ENCODE data around the gene HEATR3. TPM values are rescaled to one million over a fixed set of nuclear protein-coding genes. Genes with fewer than 3 reads are reported as not detected.

Gene HEATR3
- total and polyA plus RNA-seq, 5 donors, result 4.0 to 16.1 (median 10.7) TPM

GRCh38 chr16:50136399-50136798 is 70.6 kb downstream of the HEATR3 start:
- H3K9me3 ChIP-seq (ENCODE audit: control insufficient read depth, low read length), result no peaks in the 10 kb centered on the region
- H3K27ac ChIP-seq (ENCODE audit: low read length), result no peak overlapping the region
- no peak overlapping the region for H3K4me3 ChIP-seq (ENCODE audit: low read length)
- H3K4me1 ChIP-seq (ENCODE audit: control insufficient read depth, insufficient read depth, low read length), result no peaks in the 10 kb centered on the region
- DNase-seq (no peak), ATAC-seq (no peak)
- H3K27me3 ChIP-seq (ENCODE audit: control insufficient read depth, insufficient read depth), result no peaks in the 10 kb centered on the region
- intact Hi-C loops (cut with DNase I), result no loop called here

GRCh38 chr16:50137268-50137667 is 71.5 kb downstream of the HEATR3 start:
- H3K27ac ChIP-seq (ENCODE audit: low read length), result no peak overlapping the region
- no peak for DNase-seq
- no peaks in the 10 kb centered on the region for H3K9me3 ChIP-seq (ENCODE audit: control insufficient read depth, low read length)
- 97% methylated on average over 3 of the region's 3 CpGs for WGBS
- intact Hi-C loops (cut with DNase I), result no loop called here
- no peaks in the 10 kb centered on the region for H3K27me3 ChIP-seq (ENCODE audit: control insufficient read depth, insufficient read depth)
- no peak for ATAC-seq
- no peaks in the 10 kb centered on the region for H3K4me1 ChIP-seq (ENCODE audit: control insufficient read depth, insufficient read depth, low read length)
- H3K4me3 ChIP-seq (ENCODE audit: low read length), result no peak overlapping the region

- H3K9me3 ChIP-seq (ENCODE audit: control insufficient read depth, low read length), result no peaks in the 10 kb centered on the region
- H3K4me1 ChIP-seq (ENCODE audit: control insufficient read depth, insufficient read depth, low read length), result no peaks in the 10 kb centered on the region
- intact Hi-C loops (cut with DNase I), result no loop called here
- H3K27me3 ChIP-seq (ENCODE audit: control insufficient read depth, insufficient read depth), result no peaks in the 10 kb centered on the region
- no peak overlapping the region for H3K4me3 ChIP-seq (ENCODE audit: low read length)
- no peak overlapping the region for H3K27ac ChIP-seq (ENCODE audit: low read length)
- ATAC-seq (no peak), DNase-seq (no peak)
- WGBS, result 89% methylated on average over 1 of the region's 1 CpG
These were observed 73.8 kb downstream of the HEATR3 start for GRCh38 chr16:50139580-50139979.

GRCh38 chr16:50144211-50144610 is 78.4 kb downstream of the HEATR3 start:
- H3K4me3 ChIP-seq (ENCODE audit: low read length), result no peak overlapping the region
- no peaks in the 10 kb centered on the region for H3K27me3 ChIP-seq (ENCODE audit: control insufficient read depth, insufficient read depth)
- DNase-seq (no peak), ATAC-seq (no peak)
- no peaks in the 10 kb centered on the region for H3K9me3 ChIP-seq (ENCODE audit: control insufficient read depth, low read length)
- H3K27ac ChIP-seq (ENCODE audit: low read length), result no peak overlapping the region
- intact Hi-C loops (cut with DNase I), result no loop called here
- WGBS, result 72% methylated on average over 2 of the region's 2 CpGs
- H3K4me1 ChIP-seq (ENCODE audit: control insufficient read depth, insufficient read depth, low read length), result no peaks in the 10 kb centered on the region

GRCh38 chr16:50146479-50147435 is 81.0 kb downstream of the HEATR3 start:
- intact Hi-C loops (cut with DNase I), result no loop called here
- Histone ChIP-seq H3K27ac (ENCODE audit: low read length) (no peak overlapping the region), H3K9me3 (ENCODE audit: control insufficient read depth, low read length) (no peaks in the 10 kb centered on the region), H3K4me1 (ENCODE audit: control insufficient read depth, insufficient read depth, low read length) (no peaks in the 10 kb centered on the region), H3K27me3 (ENCODE audit: control insufficient read depth, insufficient read depth) (no peaks in the 10 kb centered on the region), H3K4me3 (ENCODE audit: low read length) (no peak overlapping the region)
- peak in 1 of 2 donors; percentile 23 for ATAC-seq
- no peak for DNase-seq
- 76% methylated on average over 9 of the region's 9 CpGs for WGBS

GRCh38 chr16:50151322-50151721 is 85.6 kb downstream of the HEATR3 start:
- intact Hi-C loops (cut with DNase I), result loop anchor here in 1 of 4 donors (10.0 kb wide), 1 partner anchor 53 kb away; no protein-coding TSS in a partner anchor
- 94% methylated on average over 5 of the region's 5 CpGs for WGBS
- H3K27me3 ChIP-seq (ENCODE audit: control insufficient read depth, insufficient read depth), result no peaks in the 10 kb centered on the region

GRCh38 chr16:50151756-50152155 is 86.0 kb downstream of the HEATR3 start:
- DNase-seq, result no peak
- H3K4me1 ChIP-seq (ENCODE audit: control insufficient read depth, insufficient read depth, low read length), result peaks cover 4% of the 10 kb centered on the region
- WGBS, result 94% methylated on average over 11 of the region's 11 CpGs
- no peaks in the 10 kb centered on the region for H3K9me3 ChIP-seq (ENCODE audit: control insufficient read depth, low read length)
- intact Hi-C loops (cut with DNase I), result loop anchor here in 1 of 4 donors (10.0 kb wide), 1 partner anchor 53 kb away; no protein-coding TSS in a partner anchor
- H3K27me3 ChIP-seq (ENCODE audit: control insufficient read depth, insufficient read depth), result no peaks in the 10 kb centered on the region
- no peak for ATAC-seq
- H3K4me3 ChIP-seq (ENCODE audit: low read length), result no peak overlapping the region
- H3K27ac ChIP-seq (ENCODE audit: low read length), result no peak overlapping the region

More at GRCh38 chr16:50151322-50151721, 85.6 kb downstream of the HEATR3 start:
- no peak for DNase-seq
- Histone ChIP-seq H3K4me3 (ENCODE audit: low read length) (no peak overlapping the region), H3K4me1 (ENCODE audit: control insufficient read depth, insufficient read depth, low read length) (peaks cover 4% of the 10 kb centered on the region), H3K9me3 (ENCODE audit: control insufficient read depth, low read length) (no peaks in the 10 kb centered on the region), H3K27ac (ENCODE audit: low read length) (no peak overlapping the region)
- ATAC-seq, result no peak

GRCh38 chr16:50152351-50152806 is 86.6 kb downstream of the HEATR3 start:
- ATAC-seq (peak; percentile 60 to 73), DNase-seq (no peak)
- intact Hi-C loops (cut with DNase I), result loop anchor here in 1 of 4 donors (10.0 kb wide), 1 partner anchor 52 kb away; no protein-coding TSS in a partner anchor
- Histone ChIP-seq H3K27ac (ENCODE audit: low read length) (peak overlapping the region; percentile 84), H3K4me1 (ENCODE audit: control insufficient read depth, insufficient read depth, low read length) (peaks cover 4% of the 10 kb centered on the region), H3K27me3 (ENCODE audit: control insufficient read depth, insufficient read depth) (no peaks in the 10 kb centered on the region), H3K9me3 (ENCODE audit: control insufficient read depth, low read length) (no peaks in the 10 kb centered on the region), H3K4me3 (ENCODE audit: low read length) (peak overlapping the region; percentile 80)
- under 1% methylated on average over 24 of the region's 24 CpGs for WGBS

GRCh38 chr16:50152807-50153595 is 87.2 kb downstream of the HEATR3 start, which contains the start of gene TENT4B:
Gene TENT4B, plus strand, starts transcription at chr16:50153306. Its CDS starts 316 bp downstream, at chr16:50153622.
- DNase-seq (peak; percentile 88 to 96 (median 94)), ATAC-seq (peak; percentile 97)
- H3K27ac ChIP-seq (ENCODE audit: low read length), result peak within 1 kb of the TSS; percentile 90
- H3K27me3 ChIP-seq (ENCODE audit: control insufficient read depth, insufficient read depth), result no peaks in the 10 kb centered on the region
- H3K4me1 ChIP-seq (ENCODE audit: control insufficient read depth, insufficient read depth, low read length), result peaks cover 4% of the 10 kb centered on the region
- under 1% methylated on average over 109 of the region's 114 CpGs for WGBS
- no peaks in the 10 kb centered on the region for H3K9me3 ChIP-seq (ENCODE audit: control insufficient read depth, low read length)
- intact Hi-C loops (cut with DNase I), result loop anchor here in 1 of 4 donors (10.0 kb wide), 1 partner anchor 52 kb away; no protein-coding TSS in a partner anchor
- peak within 1 kb of the TSS; percentile 80 for H3K4me3 ChIP-seq (ENCODE audit: low read length)

GRCh38 chr16:50153596-50154419 is 88.0 kb downstream of the HEATR3 start:
- intact Hi-C loops (cut with DNase I), result loop anchor here in 1 of 4 donors (10.0 kb wide), 1 partner anchor 51 kb away; no protein-coding TSS in a partner anchor
- H3K27ac ChIP-seq (ENCODE audit: low read length), result peak overlapping the region; percentile 90
- under 1% methylated on average over 89 of the region's 89 CpGs for WGBS
- H3K9me3 ChIP-seq (ENCODE audit: control insufficient read depth, low read length), result no peaks in the 10 kb centered on the region
- DNase-seq, result peak; percentile 23 to 72 (median 60)
- no peaks in the 10 kb centered on the region for H3K27me3 ChIP-seq (ENCODE audit: control insufficient read depth, insufficient read depth)
- peaks cover 4% of the 10 kb centered on the region for H3K4me1 ChIP-seq (ENCODE audit: control insufficient read depth, insufficient read depth, low read length)
- peak in 1 of 2 donors; percentile 23 for ATAC-seq
- peak overlapping the region; percentile 80 for H3K4me3 ChIP-seq (ENCODE audit: low read length)
